ENCODE measurements around the gene KLF7.

DNA sequence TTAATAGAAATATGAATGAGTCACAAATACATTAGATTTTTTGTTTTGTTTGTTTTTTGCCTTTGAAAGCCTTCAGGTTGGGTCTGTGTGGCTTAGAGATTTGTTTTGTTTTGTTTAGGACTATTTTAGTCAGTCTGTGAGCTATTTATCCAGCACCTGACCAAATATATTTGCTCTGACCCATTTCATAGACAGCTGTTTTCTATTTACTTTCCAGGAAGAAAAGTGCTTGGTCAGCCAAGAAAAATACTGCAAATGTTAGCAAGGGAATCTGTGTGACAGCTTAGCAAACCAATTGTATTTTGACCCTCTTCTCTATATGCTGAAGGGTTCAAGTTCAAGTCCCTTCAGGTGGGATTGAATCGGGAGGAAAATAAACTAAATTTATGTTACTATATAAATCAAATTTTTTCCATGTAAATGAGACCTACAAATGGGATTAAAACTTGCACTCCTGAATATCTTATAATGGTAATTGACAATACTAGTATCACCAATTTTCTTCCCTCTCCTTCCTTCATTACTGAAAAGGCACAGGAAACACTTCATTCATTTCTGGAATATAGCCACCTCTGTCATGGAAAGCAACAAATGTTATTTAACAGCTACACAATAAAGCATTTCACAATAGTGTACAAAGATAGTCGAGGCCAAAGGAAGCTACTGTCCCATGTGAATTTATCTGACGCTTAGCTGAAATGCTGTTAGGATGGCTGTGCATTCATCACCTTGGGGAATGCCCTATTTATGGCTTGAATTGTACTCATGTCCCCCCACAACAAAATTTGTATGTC, 23.1 kb upstream of the KLF7 start:
- TF ChIP-seq POLR2AphosphoS5 (IDR thresholded peaks at IDR 0.05) (no peak), CTCF (IDR thresholded peaks at IDR 0.05) (no peak), POLR2A (IDR thresholded peaks at IDR 0.05) (no peak)
